ENCODE measurements around the gene CMTM3. TPM values are rescaled to one million over a fixed set of nuclear protein-coding genes. Genes with fewer than 3 reads are reported as not detected.

CMTM3 gene
- total RNA-seq, 1 experiment from 2014 or later: 39.2 TPM

DNA sequence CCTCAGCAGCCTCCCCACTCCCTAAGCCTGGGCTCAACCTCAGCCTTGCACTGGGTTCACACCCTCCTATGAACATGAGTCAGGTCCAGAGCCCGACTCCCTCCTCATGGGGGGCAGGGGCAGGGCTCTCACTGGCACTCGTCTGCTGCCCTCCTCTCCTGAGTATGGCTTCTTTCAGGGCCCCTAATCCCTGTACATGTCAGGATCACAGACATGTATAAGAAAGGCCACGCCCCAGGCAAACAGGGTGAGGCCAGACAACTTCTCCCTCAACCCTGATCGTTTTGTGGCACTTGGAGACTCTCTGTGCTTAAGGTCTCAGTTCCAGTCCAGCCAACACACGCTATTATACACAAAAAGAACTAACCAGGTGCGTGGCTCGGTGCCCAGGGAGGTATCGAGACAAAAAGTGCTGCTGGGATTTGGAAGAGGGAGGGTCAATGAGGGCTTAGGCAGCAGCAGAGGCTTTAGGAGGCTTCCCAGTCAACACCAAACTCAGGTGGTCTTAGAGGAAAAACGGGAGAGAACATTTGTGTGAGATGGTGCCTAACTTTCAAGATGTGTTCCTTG lies 45.2 kb downstream of the CMTM3 start:
- H2BK12ac ChIP-seq (ENCODE audit: insufficient read length, low read depth, low read length): no peak overlapping the region
- no peaks in the 10 kb centered on the region for H3K23me2 ChIP-seq (ENCODE audit: insufficient read length, low read depth, low read length, poor library complexity, severe bottlenecking)
- no peaks in the 10 kb centered on the region for H4K20me1 ChIP-seq (ENCODE audit: control insufficient read depth, insufficient read depth, insufficient read length)
- no peak overlapping the region for H2BK20ac ChIP-seq (ENCODE audit: low read depth, low read length, poor library complexity, severe bottlenecking)
- no peaks in the 10 kb centered on the region for H3K27me3 ChIP-seq (ENCODE audit: insufficient read depth, low read length)
- H3K9ac ChIP-seq (ENCODE audit: extremely low read depth, insufficient read length, low read length): no peak overlapping the region
- H3K36me3 Mint-ChIP-seq (ENCODE audit: insufficient read depth in 1 of 3, low read depth in 3 of 3): no peaks in the 10 kb centered on the region; a peak in 1 of 7 replicates
- peaks cover 3% of the 10 kb centered on the region for H3K79me1 ChIP-seq (ENCODE audit: insufficient read depth, low read depth, low read length, poor library complexity, severe bottlenecking)
- H4K91ac ChIP-seq (ENCODE audit: insufficient read length, low read depth, low read length): no peak overlapping the region
- peaks cover 27 to 30% of the 10 kb centered on the region in 2 experiments for H3K4me1 Mint-ChIP-seq
- H2AFZ ChIP-seq (ENCODE audit: low read length): no peak overlapping the region
- peak overlapping the region in 2 of 3 experiments; percentile 36 to 59; a peak in 2 of 7 replicates for H3K27ac Mint-ChIP-seq
- H3K56ac ChIP-seq (ENCODE audit: insufficient read length, low read depth, low read length): no peak overlapping the region
- no peaks in the 10 kb centered on the region for H3K9me3 Mint-ChIP-seq
- no CpG with 5 or more reads among the region's 9 CpGs for WGBS (ENCODE audit: extremely low coverage, insufficient read length, low lambda C conversion rate)
- no peak overlapping the region; the same call in 1 of the 2 replicates for H3K14ac ChIP-seq (ENCODE audit: insufficient read depth, low read length)
- H2AK5ac ChIP-seq (ENCODE audit: insufficient read length, low read length): no peak overlapping the region
- TF ChIP-seq, protein P1, sequence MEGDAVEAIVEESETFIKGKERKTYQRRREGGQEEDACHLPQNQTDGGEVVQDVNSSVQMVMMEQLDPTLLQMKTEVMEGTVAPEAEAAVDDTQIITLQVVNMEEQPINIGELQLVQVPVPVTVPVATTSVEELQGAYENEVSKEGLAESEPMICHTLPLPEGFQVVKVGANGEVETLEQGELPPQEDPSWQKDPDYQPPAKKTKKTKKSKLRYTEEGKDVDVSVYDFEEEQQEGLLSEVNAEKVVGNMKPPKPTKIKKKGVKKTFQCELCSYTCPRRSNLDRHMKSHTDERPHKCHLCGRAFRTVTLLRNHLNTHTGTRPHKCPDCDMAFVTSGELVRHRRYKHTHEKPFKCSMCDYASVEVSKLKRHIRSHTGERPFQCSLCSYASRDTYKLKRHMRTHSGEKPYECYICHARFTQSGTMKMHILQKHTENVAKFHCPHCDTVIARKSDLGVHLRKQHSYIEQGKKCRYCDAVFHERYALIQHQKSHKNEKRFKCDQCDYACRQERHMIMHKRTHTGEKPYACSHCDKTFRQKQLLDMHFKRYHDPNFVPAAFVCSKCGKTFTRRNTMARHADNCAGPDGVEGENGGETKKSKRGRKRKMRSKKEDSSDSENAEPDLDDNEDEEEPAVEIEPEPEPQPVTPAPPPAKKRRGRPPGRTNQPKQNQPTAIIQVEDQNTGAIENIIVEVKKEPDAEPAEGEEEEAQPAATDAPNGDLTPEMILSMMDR (conservative IDR thresholded peaks at IDR 0.05): no peak
- H3K27me3 Mint-ChIP-seq (ENCODE audit: low read depth): no peaks in the 10 kb centered on the region; the same call in 1 of the 2 replicates
- H3K4me2 ChIP-seq (ENCODE audit: insufficient read depth, insufficient read length, low read length): no peak overlapping the region
- H3T11ph ChIP-seq (ENCODE audit: low read length): no peak overlapping the region
- no peak overlapping the region for H2BK5ac ChIP-seq (ENCODE audit: insufficient read length, low read length)
- H2BK15ac ChIP-seq (ENCODE audit: low read depth, low read length): no peak overlapping the region
- H3K9me3 ChIP-seq (ENCODE audit: control insufficient read depth, low read depth, low read length): no peaks in the 10 kb centered on the region
- H3K18ac ChIP-seq (ENCODE audit: insufficient read length, low read depth, low read length): peak overlapping the region; percentile 25
- DNase-seq: no peak
- no peak overlapping the region for H3K4ac ChIP-seq (ENCODE audit: low read depth, low read length)
- H4K8ac ChIP-seq (replicated peaks; ENCODE audit: insufficient read length, low read depth, low read length): no peak overlapping the region
- H3K23ac ChIP-seq (ENCODE audit: insufficient read length, low read depth, low read length): no peak overlapping the region
- no peak overlapping the region for H3K4me3 Mint-ChIP-seq
- H3K4me1 ChIP-seq (ENCODE audit: insufficient read depth, low read length): no peaks in the 10 kb centered on the region; the same call in 1 of the 2 replicates
- no peak overlapping the region for H4K5ac ChIP-seq (ENCODE audit: insufficient read length, low read depth, low read length)
- H3K27ac ChIP-seq (ENCODE audit: insufficient read length, low read depth, low read length): no peak overlapping the region
- no peaks in the 10 kb centered on the region for H3K79me2 ChIP-seq (ENCODE audit: insufficient read depth, low read length)
- H2BK120ac ChIP-seq (ENCODE audit: low read depth, low read length, poor library complexity, severe bottlenecking): no peak overlapping the region
